DOHH2 (cell line): Measurements from ENCODE around the gene THTPA.

ENCODE experiments used
- CTCF ChIP-seq: fragments of 200-600 bp; sonication (generic); IDR thresholded peaks from one replicate; pipeline ENCODE4 v1.5.1; 2014; ENCODE audit warnings: antibody characterized with exemption, mild to moderate bottlenecking, low read depth, low read length; ENCODE audit not compliant: poor library complexity, severe bottlenecking
- EZH2phosphoT487 ChIP-seq: fragments of 200-600 bp; sonication (generic); IDR thresholded peaks from 2 replicates; pipeline ENCODE4 v1.6.1; 2017; ENCODE audit warnings: borderline replicate concordance, mild to moderate bottlenecking, antibody characterized with exemption, low read length, moderate library complexity, mixed read lengths

GRCh38 chr14:23605931-23606585, 50.0 kb downstream of the THTPA start:
- TF ChIP-seq CTCF, result no peak
- no peak for TF ChIP-seq EZH2phosphoT487
